LNCAP (cell line): ENCODE measurements around the gene SHE.

ENCODE experiments used
- CTCF ChIP-seq: fragments of 450-650 bp; IDR thresholded peaks from 2 replicates; pipeline ENCODE4 v1.5.1; 2017; ENCODE audit warnings: mild to moderate bottlenecking

SHE gene

GRCh38 chr1:154440036-154440804, 62.0 kb downstream of the SHE start:
- no peak for TF ChIP-seq CTCF

- no peak for TF ChIP-seq CTCF
These were observed 65.8 kb downstream of the SHE start for GRCh38 chr1:154436433-154436832.

- no peak for TF ChIP-seq CTCF
These were observed 66.5 kb downstream of the SHE start for GRCh38 chr1:154435599-154436200.

GRCh38 chr1:154434346-154435085, 67.7 kb downstream of the SHE start:
- no peak for TF ChIP-seq CTCF

- no peak for TF ChIP-seq CTCF
These were observed 68.9 kb downstream of the SHE start for GRCh38 chr1:154433161-154433764.

GRCh38 chr1:154431586-154432373, 70.4 kb downstream of the SHE start:
- TF ChIP-seq CTCF: no peak

- TF ChIP-seq CTCF: no peak
These were observed 71.3 kb downstream of the SHE start for GRCh38 chr1:154430903-154431302.
